Kidney (tissue), 14 donors: Measurements from ENCODE around the gene CEP120. TPM values are rescaled to one million over a fixed set of nuclear protein-coding genes. Genes with fewer than 3 reads are reported as not detected.
"Not testable (repeated sequence)": the region's sequence is repeated elsewhere in the genome, so short reads cannot be mapped to it uniquely, and the experiment has no call there.

Source experiments
- DNase-seq, 5 donors: peaks; one replicate each; pipeline ENCODE4 v3.0.0-alpha.2; 2013 to 2020
- FAIRE-seq: peaks from 2 replicates; lab custom pipeline; 2012; peaks lifted over from hg19 to GRCh38; lab: Jason Lieb, UNC
- H3K27ac ChIP-seq, 2 donors: one replicate each; pipeline ENCODE4 v1.7.0; 2013; ENCODE audit warnings: low read depth in 2 of 2, low read length in 2 of 2, inconsistent platforms in 1 of 2
- H3K27me3 ChIP-seq: one replicate; pipeline ENCODE4 v1.7.1; 2013; ENCODE audit warnings: low read length, inconsistent platforms; ENCODE audit not compliant: control insufficient read depth, insufficient read depth
- H3K36me3 ChIP-seq, 3 donors: one replicate each; pipeline versions ENCODE4 v1.7.0 to v1.7.1; 2013; ENCODE audit warnings: low read length in 3 of 3, control low read depth in 1 of 3, inconsistent platforms in 1 of 3; ENCODE audit not compliant: insufficient read depth in 3 of 3, control insufficient read depth in 2 of 3
- H3K4me1 ChIP-seq, 3 donors: one replicate each; pipeline versions ENCODE4 v1.7.0 to v1.7.1; 2013; ENCODE audit warnings: low read length in 3 of 3, inconsistent platforms in 1 of 3, low read depth in 1 of 3; ENCODE audit not compliant: control insufficient read depth in 2 of 3, insufficient read depth in 2 of 3
- H3K4me3 ChIP-seq, 3 donors: one replicate each; pipeline versions ENCODE4 v1.7.0 to v1.8.1; 2013; ENCODE audit warnings: low read length in 3 of 3, control low read depth in 1 of 3, inconsistent platforms in 1 of 3
- H3K9ac ChIP-seq, 3 donors: one replicate each; pipeline versions ENCODE4 v1.7.0 to v1.7.1; 2013; ENCODE audit warnings: low read length in 3 of 3, control low read depth in 1 of 3, inconsistent platforms in 1 of 3
- H3K9me3 ChIP-seq, 3 donors: one replicate each; pipeline versions ENCODE4 v1.7.0 to v1.7.1; 2013; ENCODE audit warnings: low read length in 3 of 3, control low read depth in 1 of 3, inconsistent platforms in 1 of 3; ENCODE audit not compliant: control insufficient read depth in 2 of 3, insufficient read depth in 1 of 3
- intact Hi-C: fragments of 100-400 bp; cut with DNase I; formaldehyde crosslinking; loops from one replicate; pipeline ENCODE4 v1.11.1; 2022
- polyA plus RNA-seq: library from polyadenylated mRNA; stranded (reverse); fragments of 350-450 nt; fragmentation: Illumina TruSeq; extraction: RNeasy Lipid Tissue Mini Kit (QIAGEN cat#74804); gene quantifications from one replicate; pipeline ENCODE4 v1.2.3, GENCODE V29; 2014; ENCODE audit warnings: low read depth, low replicate concordance; ENCODE audit not compliant: insufficient read depth
- total RNA-seq: library from RNA; stranded (reverse); fragmentation: NEBNext Ultra II Directional; extraction: Animal tissue kit (Norgen Biotek cat#: 25700); gene quantifications from one replicate; pipeline ENCODE4 v1.2.1, GENCODE V29; 2021
- TF ChIP-seq, protein P1 (sequence below): IDR thresholded peaks from 3 replicates; pipeline ENCODE4 v1.5.1; 2012; ENCODE audit warnings: mild to moderate bottlenecking, moderate library complexity, borderline replicate concordance; ENCODE audit not compliant: insufficient read depth; ENCODE audit errors: extremely low read depth
- donor health status: control.
- donor health status: control.
- donor health status: control.
- donor health status: control.
- donor health status: control.
- donor health status: DM: yes; HTN: yes; CAD: no.
- donor health status: Normal renal cell carcinoma (clear cell type).

CEP120 gene
- total and polyA plus RNA-seq, 2 donors from 2014 or later: 4.6 to 22.1 TPM

DNA sequence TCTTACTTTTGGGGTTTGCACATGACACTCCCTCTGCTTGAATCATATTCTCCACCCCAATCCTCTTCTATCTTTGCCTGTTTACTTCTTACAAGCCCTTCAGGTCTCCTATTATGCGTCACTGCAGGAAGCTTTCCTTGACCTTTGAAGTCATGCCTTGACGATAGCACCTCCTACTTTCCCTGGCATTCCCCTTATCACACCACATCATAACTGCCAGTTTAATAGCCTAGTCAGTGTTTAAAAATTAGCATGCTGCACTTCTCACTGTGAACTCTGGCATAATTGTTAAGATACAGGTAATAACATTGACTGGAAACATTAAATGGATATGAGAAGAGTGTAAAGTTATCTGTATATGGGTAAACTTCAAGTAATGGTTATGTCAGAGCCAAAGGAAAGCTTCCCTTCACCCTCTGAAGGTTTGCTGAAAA, 37.1 kb upstream of the CEP120 start:
- peak overlapping the region in 1 of 2 donors; percentile 23 for H3K27ac ChIP-seq
- TF ChIP-seq, protein P1, sequence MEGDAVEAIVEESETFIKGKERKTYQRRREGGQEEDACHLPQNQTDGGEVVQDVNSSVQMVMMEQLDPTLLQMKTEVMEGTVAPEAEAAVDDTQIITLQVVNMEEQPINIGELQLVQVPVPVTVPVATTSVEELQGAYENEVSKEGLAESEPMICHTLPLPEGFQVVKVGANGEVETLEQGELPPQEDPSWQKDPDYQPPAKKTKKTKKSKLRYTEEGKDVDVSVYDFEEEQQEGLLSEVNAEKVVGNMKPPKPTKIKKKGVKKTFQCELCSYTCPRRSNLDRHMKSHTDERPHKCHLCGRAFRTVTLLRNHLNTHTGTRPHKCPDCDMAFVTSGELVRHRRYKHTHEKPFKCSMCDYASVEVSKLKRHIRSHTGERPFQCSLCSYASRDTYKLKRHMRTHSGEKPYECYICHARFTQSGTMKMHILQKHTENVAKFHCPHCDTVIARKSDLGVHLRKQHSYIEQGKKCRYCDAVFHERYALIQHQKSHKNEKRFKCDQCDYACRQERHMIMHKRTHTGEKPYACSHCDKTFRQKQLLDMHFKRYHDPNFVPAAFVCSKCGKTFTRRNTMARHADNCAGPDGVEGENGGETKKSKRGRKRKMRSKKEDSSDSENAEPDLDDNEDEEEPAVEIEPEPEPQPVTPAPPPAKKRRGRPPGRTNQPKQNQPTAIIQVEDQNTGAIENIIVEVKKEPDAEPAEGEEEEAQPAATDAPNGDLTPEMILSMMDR: no peak
- no peak overlapping the region for H3K4me3 ChIP-seq
- FAIRE-seq: no peak
- no peak overlapping the region for H3K9ac ChIP-seq
- no peaks in the 10 kb centered on the region for H3K36me3 ChIP-seq
- H3K4me1 ChIP-seq: peaks cover 0 to 8% (median 0%) of the 10 kb centered on the region in 3 donors
- DNase-seq: peak in 1 of 5 donors; percentile 28
- intact Hi-C loops: no loop called here
- no peaks in the 10 kb centered on the region for H3K27me3 ChIP-seq
- no peaks in the 10 kb centered on the region for H3K9me3 ChIP-seq

DNA sequence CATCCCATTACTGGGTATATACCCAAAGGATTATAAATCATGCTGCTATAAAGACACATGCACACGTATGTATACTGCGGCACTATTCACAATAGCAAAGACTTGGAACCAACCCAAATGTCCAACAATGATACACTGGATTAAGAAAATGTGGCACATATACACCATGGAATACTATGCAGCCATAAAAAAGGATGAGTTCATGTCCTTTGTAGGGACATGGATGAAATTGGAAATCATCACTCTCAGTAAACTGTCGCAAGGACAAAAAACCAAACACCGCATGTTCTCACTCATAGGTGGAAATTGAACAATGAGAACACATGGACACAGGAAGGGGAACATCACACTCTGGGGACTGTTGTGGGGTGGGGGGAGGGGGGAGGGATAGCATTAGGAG, 35.8 kb upstream of the CEP120 start:
- H3K4me1 ChIP-seq, H3K9me3 ChIP-seq, H3K36me3 ChIP-seq, DNase-seq, H3K27me3 ChIP-seq, FAIRE-seq, H3K9ac ChIP-seq, H3K4me3 ChIP-seq, H3K27ac ChIP-seq, intact Hi-C loops: not testable (repeated sequence)

DNA sequence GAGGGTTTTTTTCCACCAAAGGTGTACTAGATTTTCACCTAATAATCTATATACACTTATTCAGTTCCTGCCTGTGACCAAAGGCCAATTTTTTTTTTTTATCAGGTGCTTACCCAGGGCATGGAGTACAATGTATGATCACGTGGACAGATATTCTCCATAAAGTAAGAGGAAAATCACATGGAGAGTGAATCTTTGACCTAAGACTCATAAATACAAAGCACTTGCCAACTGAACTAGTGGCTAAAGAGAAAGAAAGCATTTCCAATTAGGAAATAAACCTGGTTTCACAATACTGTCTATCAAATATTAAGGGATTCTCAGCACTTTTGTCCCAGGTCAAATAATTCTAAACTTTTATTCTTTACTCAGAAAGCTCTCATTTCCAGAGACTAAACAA, 33.0 kb upstream of the CEP120 start:
- Histone ChIP-seq H3K9me3 (no peaks in the 10 kb centered on the region), H3K4me1 (peaks cover 0 to 8% (median 0%) of the 10 kb centered on the region in 3 donors), H3K4me3 (no peak overlapping the region), H3K27me3 (no peaks in the 10 kb centered on the region), H3K27ac (no peak overlapping the region), H3K9ac (no peak overlapping the region), H3K36me3 (no peaks in the 10 kb centered on the region)
- FAIRE-seq (no peak), DNase-seq (no peak)
- intact Hi-C loops: no loop called here
- TF ChIP-seq, protein P1: no peak

DNA sequence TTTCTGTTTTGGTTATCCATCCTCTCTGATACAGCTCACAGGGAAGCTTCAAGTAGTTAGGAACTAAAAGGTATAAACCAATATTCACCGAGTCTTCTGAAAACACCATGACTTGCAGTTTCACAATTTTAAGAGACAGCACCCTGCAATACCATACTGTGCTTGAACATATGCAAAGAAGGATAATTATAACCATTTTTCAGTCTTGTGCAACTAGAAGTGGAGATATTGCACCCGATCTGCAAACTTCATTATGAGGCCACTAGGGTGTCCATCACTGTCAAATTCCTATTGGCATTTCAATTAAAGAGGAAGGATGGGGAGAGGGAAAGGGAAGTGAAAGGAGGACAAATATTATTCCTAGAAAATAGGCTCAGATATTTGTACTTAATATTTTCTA, 32.4 kb upstream of the CEP120 start:
- Histone ChIP-seq H3K4me1 (peaks cover 0 to 7% (median 0%) of the 10 kb centered on the region in 3 donors), H3K27me3 (no peaks in the 10 kb centered on the region), H3K36me3 (no peaks in the 10 kb centered on the region), H3K9ac (no peak overlapping the region), H3K9me3 (no peaks in the 10 kb centered on the region), H3K27ac (no peak overlapping the region), H3K4me3 (no peak overlapping the region)
- no peak for DNase-seq
- intact Hi-C loops: no loop called here
- TF ChIP-seq, protein P1: no peak
- no peak for FAIRE-seq
